K562 (cell line): ENCODE results near the gene DNPEP. TPM values are rescaled to one million over a fixed set of nuclear protein-coding genes. Genes with fewer than 3 reads are reported as not detected.

Experiments used
- ATAC-seq: fragments of 200-7000 bp; cut with Tn5 transposase; 3 replicates; pipeline ENCODE4 v1.9.1; 2020; ENCODE audit warnings: moderate library complexity
- BruUV-seq: library from RNA; stranded (reverse); fragments of 400-500 nt; replicated peaks from 2 replicates; lab custom pipeline; 2021; lab: Mats Ljungman, UMichigan
- CTCF ChIA-PET: fragments of 300-600 bp; formaldehyde crosslinking; extraction: SDS; loops from one replicate; lab custom pipeline; 2021; ENCODE audit warnings: low intra/inter-chr PET ratio; lab: Yijun Ruan, JAX
- POLR2A ChIA-PET: fragments of 300-600, 350-650 bp; sonication (Branson Sonifier 250); formaldehyde crosslinking; extraction: SDS; loops from one replicate; lab custom pipeline; 2021; ENCODE audit warnings: antibody characterized with exemption, inconsistent platforms; lab: Yijun Ruan, JAX
- DNase-seq, 4 experiments: peaks; one replicate each; pipeline versions ENCODE4 v3.0.0 to v3.0.0-alpha.2; 2011 to 2018; ENCODE audit warnings: low spot score in 3 of 4, mixed read lengths in 3 of 4; ENCODE audit errors: extremely low read depth in 1 of 4
- FAIRE-seq: peaks from 2 replicates; lab custom pipeline; 2011; peaks lifted over from hg19 to GRCh38; lab: Jason Lieb, UNC
- H2AFZ ChIP-seq: 2 replicates; pipeline ENCODE4 v1.6.0; 2011; ENCODE audit warnings: low read depth, low read length, control low read depth, inconsistent platforms
- H3K27ac ChIP-seq: fragments of 200-600 bp; 3 replicates; pipeline ENCODE4 v1.8.0; 2011; ENCODE audit warnings: low read depth, mild to moderate bottlenecking, control low read depth, inconsistent platforms, low read length, moderate library complexity, mixed read lengths; ENCODE audit errors: extremely low read depth
- H3K27me3 ChIP-seq, 2 experiments: fragments of 300-600 bp in 1 of 2; 2 replicates in 1 of 2; 3 replicates in 1 of 2; pipeline versions ENCODE4 v1.6.0 to v1.8.0; 2011; ENCODE audit warnings: inconsistent platforms in 2 of 2, low read length in 2 of 2, mild to moderate bottlenecking in 1 of 2, mixed read lengths in 1 of 2, moderate library complexity in 1 of 2; ENCODE audit not compliant: control insufficient read depth in 2 of 2, insufficient read depth in 2 of 2
- H3K36me3 ChIP-seq: fragments of 300-600 bp; 3 replicates; pipeline ENCODE4 v1.8.0; 2011; ENCODE audit warnings: mild to moderate bottlenecking, low read length, inconsistent platforms; ENCODE audit not compliant: control insufficient read depth, insufficient read depth
- H3K4me1 ChIP-seq, 2 experiments: fragments of 200-600 bp in 1 of 2; replicated peaks in 1 of 2; 2 replicates in 1 of 2; 3 replicates in 1 of 2; pipeline versions ENCODE4 v1.5.1 to v1.8.0; 2011; ENCODE audit warnings: inconsistent platforms in 2 of 2, low read length in 2 of 2, mild to moderate bottlenecking in 1 of 2, mixed read lengths in 1 of 2, moderate library complexity in 1 of 2; ENCODE audit not compliant: control insufficient read depth in 2 of 2, insufficient read depth in 2 of 2
- H3K4me2 ChIP-seq: 2 replicates; pipeline ENCODE4 v1.6.1; 2011; ENCODE audit warnings: low read length, control low read depth, inconsistent platforms, mixed read lengths; ENCODE audit not compliant: insufficient read depth
- H3K4me3 ChIP-seq: fragments of 200-600 bp; sonication (generic), shearing (Covaris generic); 2 replicates; pipeline ENCODE4 v1.5.1; 2016; ENCODE audit warnings: control low read depth, inconsistent platforms
- H3K79me2 ChIP-seq: fragments of 200-600 bp; 3 replicates; pipeline ENCODE4 v1.8.0; 2011; ENCODE audit warnings: low read length, inconsistent platforms; ENCODE audit not compliant: control insufficient read depth, insufficient read depth
- H3K9ac ChIP-seq, 2 experiments: 2 replicates each; pipeline versions ENCODE4 v1.6.0 to v1.6.1; 2011; ENCODE audit warnings: low read depth in 2 of 2, low read length in 2 of 2, control low read depth in 1 of 2, inconsistent platforms in 1 of 2, mild to moderate bottlenecking in 1 of 2, mixed read lengths in 1 of 2; ENCODE audit not compliant: insufficient read depth in 1 of 2
- H3K9me1 ChIP-seq: one replicate; pipeline ENCODE4 v1.6.0; 2011; ENCODE audit warnings: inconsistent platforms, mild to moderate bottlenecking, low read length, moderate library complexity; ENCODE audit not compliant: control insufficient read depth, insufficient read depth
- H3K9me3 ChIP-seq: replicated peaks from 2 replicates; pipeline ENCODE4 v1.5.1; 2011; ENCODE audit warnings: low read depth, low read length, inconsistent platforms; ENCODE audit not compliant: control insufficient read depth, insufficient read depth
- H4K20me1 ChIP-seq: replicated peaks from 2 replicates; pipeline ENCODE4 v1.6.1; 2011; ENCODE audit warnings: low read length, inconsistent platforms, mixed read lengths; ENCODE audit not compliant: control insufficient read depth, insufficient read depth
- BDP1 ChIP-seq: IDR thresholded peaks from 3 replicates; pipeline ENCODE4 v1.6.1; 2011; ENCODE audit not compliant: insufficient read length, insufficient read depth
- CHD1 ChIP-seq: fragments of 200-600 bp; sonication (generic); IDR thresholded peaks from one replicate; pipeline ENCODE4 v1.6.1; 2012; ENCODE audit warnings: mild to moderate bottlenecking, moderate library complexity, low read length, inconsistent platforms
- EP300 ChIP-seq: IDR thresholded peaks from 2 replicates; pipeline ENCODE4 v1.6.1; 2012; ENCODE audit warnings: low read length, improper control_type of control experiment
- ESRRA ChIP-seq: fragments of 450-650 bp; IDR thresholded peaks from 2 replicates; pipeline ENCODE4 v1.6.1; 2014; ENCODE audit warnings: low read depth, mild to moderate bottlenecking, moderate library complexity, borderline replicate concordance
- HCFC1 ChIP-seq: IDR thresholded peaks from 2 replicates; pipeline ENCODE4 v1.6.1; 2012; ENCODE audit warnings: low read depth, low read length, improper control_type of control experiment
- HDAC6 ChIP-seq: IDR thresholded peaks from 2 replicates; pipeline ENCODE4 v1.6.1; 2012; ENCODE audit warnings: low read depth, mild to moderate bottlenecking, control low read depth, inconsistent platforms, low read length, moderate library complexity
- HIVEP1 ChIP-seq: fragments of 250-450 bp; sonication (Bioruptor Pico); IDR thresholded peaks from 2 replicates; pipeline ENCODE4 v1.4.0; 2020; ENCODE audit warnings: mild to moderate bottlenecking
- KLF10 ChIP-seq: fragments of 250-450 bp; sonication (Bioruptor Pico); IDR thresholded peaks from 2 replicates; pipeline ENCODE4 v1.6.1; 2021; ENCODE audit warnings: matching md5 sums
- MEF2A ChIP-seq: IDR thresholded peaks from 2 replicates; pipeline ENCODE4 v1.6.1; 2011; ENCODE audit warnings: low read depth, mild to moderate bottlenecking, low read length, moderate library complexity; ENCODE audit not compliant: control insufficient read depth
- PTRF ChIP-seq: fragments of 450-650 bp; IDR thresholded peaks from 2 replicates; pipeline ENCODE4 v1.6.1; 2016; ENCODE audit warnings: mild to moderate bottlenecking, missing genetic modification characterization, missing compliant biosample characterization
- RUNX1 ChIP-seq: sonication (generic); IDR thresholded peaks from 2 replicates; pipeline ENCODE4 v1.6.1; 2016; ENCODE audit warnings: antibody characterized with exemption, low read depth
- SMARCE1 ChIP-seq: fragments of 450-650 bp; IDR thresholded peaks from 2 replicates; pipeline ENCODE4 v1.7.1; 2016; ENCODE audit warnings: mild to moderate bottlenecking
- TEAD2 ChIP-seq: fragments of 450-650 bp; IDR thresholded peaks from 2 replicates; pipeline ENCODE4 v1.6.1; 2016; ENCODE audit warnings: missing genetic modification characterization, control low read depth, missing compliant biosample characterization
- ZNF274 ChIP-seq: IDR thresholded peaks from 2 replicates; pipeline ENCODE4 v1.6.1; 2011; ENCODE audit warnings: low read depth, mild to moderate bottlenecking, low read length, moderate library complexity, borderline replicate concordance
- WGBS: fragments of 100-300 bp; shearing (Covaris generic); methylation state at CpG from one replicate; pipeline ENCODE4 v1.1.6; 2016; ENCODE audit warnings: low coverage, mixed read lengths; ENCODE audit not compliant: insufficient coverage; ENCODE audit errors: missing lambda C conversion rate; 5-methylcytosine and 5-hydroxymethylcytosine counted together
- in situ Hi-C: fragments of 300-500 bp; cut with MboI; formaldehyde crosslinking; loops from 4 replicates; pipeline ENCODE4 v1.15.0; 2018; ENCODE audit warnings: inconsistent platforms, mixed read lengths
- intact Hi-C: fragments of 100-400 bp; cut with micrococcal nuclease; formaldehyde crosslinking; loops from 2 replicates; pipeline ENCODE4 v1.14.2; 2022
- polyA plus RNA-seq, 8 experiments: library from polyadenylated mRNA; depleted of rRNA in 4 of 8; stranded (reverse) in 5 of 8; unstranded in 3 of 8; fragments of >200 nt; fragmentation: Nextera tagmentation in 2 of 8; fragmentation: Illumina TruSeq in 1 of 8; extraction: Ambion mirVana in 2 of 8; extraction: Trizol in 1 of 8; gene quantifications; 2 replicates each; pipeline versions ENCODE4 v1.2.1 to v1.2.3, GENCODE V29; 2011 to 2014; ENCODE audit warnings: inconsistent platforms in 1 of 8, missing spikeins in 1 of 8
- total RNA-seq, 7 experiments: library from RNA; depleted of rRNA in 6 of 7; stranded (reverse); fragments of >200 nt in 6 of 7; fragmentation: Illumina TruSeq in 2 of 7; extraction: Trizol in 2 of 7; gene quantifications; 2 replicates each; pipeline versions ENCODE4 v1.2.1 to v1.2.3, GENCODE V29; 2011 to 2021; ENCODE audit warnings: low replicate concordance in 1 of 7
- TF ChIP-seq, protein P1 (sequence below), 2 experiments: fragments of 450-650 bp; IDR thresholded peaks; 2 replicates each; pipeline ENCODE4 v1.6.1; 2018; ENCODE audit warnings: mild to moderate bottlenecking in 2 of 2, low read depth in 1 of 2; ENCODE audit not compliant: partially characterized antibody in 2 of 2

The DNPEP gene
- total and polyA plus RNA-seq, 9 of the 15 experiments (the other 6 are each of a cell fraction or from before 2014, with no cell fraction given), result 34.6 to 71.4 (median 45.5) TPM

DNA sequence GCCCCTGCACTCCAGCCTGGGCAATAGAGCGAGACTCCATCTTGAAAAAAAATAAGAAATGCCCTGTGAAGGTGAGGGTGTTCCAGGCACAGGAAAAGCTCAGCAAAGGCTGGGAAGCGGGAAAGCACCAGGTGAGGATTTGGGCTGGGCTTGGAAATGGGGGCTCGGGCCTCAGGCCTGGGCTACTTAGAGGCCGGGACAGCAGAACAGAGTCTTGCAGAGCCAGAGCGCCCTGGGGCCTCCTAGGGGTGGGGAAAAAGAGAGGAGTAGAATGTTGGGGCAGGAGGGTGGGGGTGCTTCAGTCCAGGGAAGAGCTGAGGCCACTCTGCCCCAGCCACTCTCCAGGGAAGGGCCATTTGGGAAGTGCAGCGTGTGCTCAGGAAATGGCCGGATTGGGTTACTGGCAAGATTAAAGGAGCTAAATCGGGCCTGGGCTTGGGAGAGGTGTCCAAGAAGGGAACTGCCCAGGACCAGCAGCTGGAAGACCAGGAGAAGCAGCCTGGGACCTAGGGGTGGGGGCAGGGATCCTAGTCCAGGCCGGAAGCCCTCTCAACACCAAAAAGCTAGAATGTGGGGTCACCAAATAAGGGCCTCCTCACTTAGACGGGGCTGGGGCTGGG, 16.7 kb upstream of the DNPEP start:
- POLR2A ChIA-PET, result interaction anchor here (0.6 to 0.7 kb wide), 3 partner anchors 12 to 96 kb away, joined by 3 to 5 read pairs (median 3); no protein-coding TSS in a partner anchor
- H3K9ac ChIP-seq, result no peak overlapping the region
- no peak for ATAC-seq

More for the DNA sequence above, 16.7 kb upstream of the DNPEP start:
- no TSS peak for BruUV-seq
- no peaks in the 10 kb centered on the region for H3K9me1 ChIP-seq
- TF ChIP-seq MEF2A, result no peak
- no peak for TF ChIP-seq PTRF (tag)
- TF ChIP-seq RUNX1, result no peak
- no peak for TF ChIP-seq ZNF274
- no peak for TF ChIP-seq BDP1
- no peak for TF ChIP-seq ESRRA
- no peak for TF ChIP-seq HDAC6
- TF ChIP-seq HIVEP1 (CRISPR knock-in tag), result no peak
- no peak for TF ChIP-seq HCFC1
- TF ChIP-seq CHD1, result no peak
- no peak for TF ChIP-seq SMARCE1
- no peak for TF ChIP-seq KLF10 (CRISPR knock-in tag)
- TF ChIP-seq EP300, result no peak
- TF ChIP-seq TEAD2 (tag), result no peak
- TF ChIP-seq, protein P1, sequence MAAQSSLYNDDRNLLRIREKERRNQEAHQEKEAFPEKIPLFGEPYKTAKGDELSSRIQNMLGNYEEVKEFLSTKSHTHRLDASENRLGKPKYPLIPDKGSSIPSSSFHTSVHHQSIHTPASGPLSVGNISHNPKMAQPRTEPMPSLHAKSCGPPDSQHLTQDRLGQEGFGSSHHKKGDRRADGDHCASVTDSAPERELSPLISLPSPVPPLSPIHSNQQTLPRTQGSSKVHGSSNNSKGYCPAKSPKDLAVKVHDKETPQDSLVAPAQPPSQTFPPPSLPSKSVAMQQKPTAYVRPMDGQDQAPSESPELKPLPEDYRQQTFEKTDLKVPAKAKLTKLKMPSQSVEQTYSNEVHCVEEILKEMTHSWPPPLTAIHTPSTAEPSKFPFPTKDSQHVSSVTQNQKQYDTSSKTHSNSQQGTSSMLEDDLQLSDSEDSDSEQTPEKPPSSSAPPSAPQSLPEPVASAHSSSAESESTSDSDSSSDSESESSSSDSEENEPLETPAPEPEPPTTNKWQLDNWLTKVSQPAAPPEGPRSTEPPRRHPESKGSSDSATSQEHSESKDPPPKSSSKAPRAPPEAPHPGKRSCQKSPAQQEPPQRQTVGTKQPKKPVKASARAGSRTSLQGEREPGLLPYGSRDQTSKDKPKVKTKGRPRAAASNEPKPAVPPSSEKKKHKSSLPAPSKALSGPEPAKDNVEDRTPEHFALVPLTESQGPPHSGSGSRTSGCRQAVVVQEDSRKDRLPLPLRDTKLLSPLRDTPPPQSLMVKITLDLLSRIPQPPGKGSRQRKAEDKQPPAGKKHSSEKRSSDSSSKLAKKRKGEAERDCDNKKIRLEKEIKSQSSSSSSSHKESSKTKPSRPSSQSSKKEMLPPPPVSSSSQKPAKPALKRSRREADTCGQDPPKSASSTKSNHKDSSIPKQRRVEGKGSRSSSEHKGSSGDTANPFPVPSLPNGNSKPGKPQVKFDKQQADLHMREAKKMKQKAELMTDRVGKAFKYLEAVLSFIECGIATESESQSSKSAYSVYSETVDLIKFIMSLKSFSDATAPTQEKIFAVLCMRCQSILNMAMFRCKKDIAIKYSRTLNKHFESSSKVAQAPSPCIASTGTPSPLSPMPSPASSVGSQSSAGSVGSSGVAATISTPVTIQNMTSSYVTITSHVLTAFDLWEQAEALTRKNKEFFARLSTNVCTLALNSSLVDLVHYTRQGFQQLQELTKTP (IDR thresholded peaks at IDR 0.05; ENCODE audit: low read depth in 1 of 2, partially characterized antibody in 2 of 2), result no peak
- peaks cover 18 to 22% of the 10 kb centered on the region in 2 experiments for H3K4me1 ChIP-seq
- no peak for DNase-seq
- no peak overlapping the region for H2AFZ ChIP-seq
- H3K27me3 ChIP-seq, result no peaks in the 10 kb centered on the region
- 75% methylated on average over 4 of the region's 10 CpGs for WGBS
- in situ Hi-C loops, result loop anchor here (5.0 kb wide), 1 partner anchor 33 kb away; no protein-coding TSS in a partner anchor
- no peaks in the 10 kb centered on the region for H3K9me3 ChIP-seq
- no peaks in the 10 kb centered on the region for H3K79me2 ChIP-seq
- H3K36me3 ChIP-seq, result no peaks in the 10 kb centered on the region
- no peak overlapping the region for H3K4me2 ChIP-seq
- CTCF ChIA-PET, result interaction anchor here (2.6 to 3.0 kb wide), 2 partner anchors 29 to 126 kb away, joined by 21 to 25 read pairs; no protein-coding TSS in a partner anchor
- H3K27ac ChIP-seq, result no peak overlapping the region
- no peak for FAIRE-seq
- H4K20me1 ChIP-seq, result no peaks in the 10 kb centered on the region
- H3K4me3 ChIP-seq, result no peak overlapping the region
- intact Hi-C loops, result loop anchor here (5.0 kb wide), 2 partner anchors 73 to 238 kb away; no protein-coding TSS in a partner anchor
